Kidney glomerular epithelial cell (primary cell): ENCODE results near the gene GNA12.
"Not testable (repeated sequence)": the region's sequence is repeated elsewhere in the genome, so short reads cannot be mapped to it uniquely, and the experiment has no call there.

Experiments used
- DNase-seq: peaks from one replicate; lab custom pipeline; 2025; lab: John Stamatoyannopoulos, UW

Gene GNA12

DNA sequence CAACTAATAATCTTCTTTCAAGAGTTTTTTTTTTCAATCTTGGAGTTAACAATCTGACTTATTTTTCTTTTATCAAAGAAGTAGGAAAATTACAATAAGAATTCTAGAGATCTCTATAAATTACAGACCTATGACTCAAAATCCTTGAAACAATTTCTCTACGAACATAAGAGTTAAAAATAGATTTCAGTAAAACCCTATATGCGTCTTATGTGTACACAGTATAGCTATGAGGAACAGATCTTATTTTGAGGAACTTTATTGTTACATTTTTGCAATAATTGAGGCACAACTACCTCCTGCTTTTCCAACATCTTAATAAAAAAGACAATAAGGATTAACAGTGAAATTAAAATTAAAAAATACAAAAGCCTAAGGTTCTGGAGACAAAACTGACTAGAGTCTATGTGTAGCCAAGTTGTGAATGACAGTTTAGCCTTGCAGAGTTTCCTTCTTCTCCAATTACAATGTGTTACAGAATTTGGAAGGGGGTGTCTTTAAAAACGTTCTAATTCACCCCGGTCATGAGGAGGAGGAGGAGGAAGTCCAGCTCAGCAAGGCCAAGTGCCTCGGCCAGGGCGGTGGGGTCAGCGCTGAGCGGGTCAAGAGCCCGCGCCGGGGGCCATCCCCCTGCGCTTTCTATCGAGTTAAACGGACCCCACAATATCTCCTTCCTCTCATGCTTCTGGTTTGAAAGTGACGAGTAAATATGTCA, 115.6 kb downstream of the GNA12 start:
- DNase-seq, result no peak

DNA sequence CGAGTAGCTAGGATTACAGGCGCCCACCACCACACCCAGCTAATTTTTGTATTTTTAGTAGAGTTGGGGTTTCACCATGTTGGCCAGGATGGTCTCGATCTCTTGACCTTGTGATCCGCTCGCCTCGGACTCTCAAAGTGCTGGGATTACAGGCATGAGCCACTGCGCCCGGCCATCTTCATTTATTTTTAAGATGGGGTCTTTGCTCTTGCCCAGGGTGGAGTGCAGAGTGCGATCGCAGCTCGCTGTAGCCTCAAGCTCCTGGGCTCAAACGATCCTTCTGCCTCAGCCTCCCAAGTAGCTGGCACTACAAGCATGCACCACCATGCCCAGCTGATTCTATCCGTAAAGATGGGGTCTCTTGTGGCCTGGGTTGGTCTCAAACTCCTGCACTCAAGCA, 116.9 kb downstream of the GNA12 start:
- not testable (repeated sequence) for DNase-seq

DNA sequence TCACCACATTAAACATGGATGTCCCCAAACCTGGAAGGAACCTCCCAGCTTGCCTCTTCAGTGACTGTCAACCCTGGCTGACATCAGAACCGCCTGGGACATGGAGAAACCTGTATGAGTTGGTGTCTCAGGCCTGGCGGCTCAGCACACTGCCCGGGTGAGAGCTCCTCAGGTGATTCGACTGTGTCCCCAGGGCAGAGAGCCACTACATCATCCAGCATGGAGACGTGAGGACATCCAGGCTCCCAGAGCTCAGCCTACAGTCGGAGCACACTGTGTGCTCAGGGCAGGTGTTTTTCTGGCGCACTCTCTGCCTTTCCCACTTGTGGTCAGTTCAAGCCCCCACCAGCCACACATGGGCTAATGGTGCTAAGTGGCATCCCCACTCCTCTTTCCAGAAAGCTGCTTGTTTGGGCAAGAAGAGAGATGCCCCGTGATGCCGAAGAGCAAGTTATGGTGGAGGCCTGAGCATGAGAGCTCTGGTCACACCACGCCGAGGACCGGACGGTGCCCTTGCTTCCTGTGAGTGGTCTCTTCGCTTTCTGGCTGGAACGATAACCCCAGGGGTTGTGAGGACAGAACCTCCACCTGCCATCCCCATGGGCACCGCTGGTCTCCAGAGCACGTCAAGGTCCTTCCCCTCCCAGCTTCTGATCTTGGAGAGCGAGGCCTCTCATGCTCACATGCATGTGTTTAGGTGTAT, 117.6 kb downstream of the GNA12 start:
- no peak for DNase-seq

DNA sequence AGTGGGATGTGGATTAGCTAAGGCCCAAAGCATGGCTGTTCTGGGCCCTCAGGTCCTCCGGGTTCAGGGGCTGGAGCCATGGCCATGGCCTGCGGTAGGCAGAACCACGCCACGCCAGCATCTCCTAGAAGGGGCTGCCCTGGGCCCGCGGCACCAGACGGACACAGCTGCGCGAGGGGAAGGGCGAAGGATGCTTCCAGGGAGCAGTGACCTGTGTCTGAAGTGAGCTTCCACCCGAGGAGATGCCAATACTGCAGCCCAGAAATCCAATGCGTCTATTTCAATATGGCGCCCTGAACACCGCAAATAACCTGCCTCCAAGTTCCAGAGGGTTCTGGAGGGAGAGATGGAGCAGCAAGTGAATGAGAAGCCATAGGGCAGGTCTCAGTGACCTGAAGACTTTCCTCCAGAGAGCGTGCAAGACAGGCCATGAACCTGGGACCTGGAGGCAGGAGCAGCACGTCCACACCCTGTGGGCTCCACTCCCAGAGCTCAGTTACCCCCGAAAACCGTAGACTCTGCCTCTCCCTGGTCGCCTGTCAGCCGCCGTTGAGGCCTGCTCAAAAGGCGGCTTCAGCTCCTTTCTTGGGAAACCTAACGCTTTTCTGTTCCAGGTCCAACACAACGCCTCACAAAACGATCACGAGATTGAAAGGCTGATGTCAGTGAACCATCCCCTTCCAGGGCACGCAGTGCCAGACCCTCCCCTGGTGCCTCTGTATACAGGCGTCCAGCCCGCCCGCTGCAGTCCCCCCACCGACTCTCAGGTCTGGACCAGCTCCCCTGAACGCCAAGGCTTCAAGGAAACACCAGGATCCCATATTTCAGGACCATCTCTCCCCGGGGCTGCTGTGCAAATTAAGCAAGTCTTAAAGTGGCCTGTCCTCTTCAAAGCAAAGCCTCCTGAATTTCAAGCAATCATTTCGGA, 118.7 kb downstream of the GNA12 start:
- no peak for DNase-seq

DNA sequence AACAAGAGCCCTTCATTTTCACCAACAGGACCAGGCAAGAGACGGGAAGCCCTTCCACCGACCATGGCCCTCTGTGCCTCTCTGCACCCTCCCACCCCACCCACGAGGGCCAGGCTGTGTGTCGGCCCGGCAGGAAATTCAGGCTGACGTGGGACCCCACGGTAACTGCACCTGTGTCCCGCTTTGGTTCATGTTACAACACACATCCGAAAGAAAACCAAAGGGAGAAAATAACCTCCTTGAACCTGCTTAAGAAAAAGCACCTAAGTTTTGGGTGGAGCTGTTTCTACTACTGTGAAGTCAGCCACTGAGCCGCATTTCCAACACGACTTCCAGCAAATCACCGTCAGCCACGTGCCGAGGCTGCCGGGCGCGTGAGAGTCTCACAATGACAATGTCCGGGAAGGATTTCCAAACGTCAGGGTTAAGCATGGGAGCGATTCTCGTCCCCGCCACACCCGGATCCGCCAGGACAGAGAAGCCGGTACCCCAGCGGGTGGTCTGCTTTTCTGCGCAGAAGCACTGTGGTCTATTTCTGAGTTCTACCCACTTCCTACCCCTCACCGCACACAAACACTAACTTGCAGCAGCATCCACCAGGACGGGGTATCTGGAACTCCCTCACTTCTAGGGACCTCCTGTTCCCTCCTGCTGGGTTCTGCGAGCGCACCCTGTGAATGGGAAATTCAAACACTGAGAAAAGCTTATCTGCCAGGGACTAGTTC, 119.5 kb downstream of the GNA12 start:
- DNase-seq, result no peak

DNA sequence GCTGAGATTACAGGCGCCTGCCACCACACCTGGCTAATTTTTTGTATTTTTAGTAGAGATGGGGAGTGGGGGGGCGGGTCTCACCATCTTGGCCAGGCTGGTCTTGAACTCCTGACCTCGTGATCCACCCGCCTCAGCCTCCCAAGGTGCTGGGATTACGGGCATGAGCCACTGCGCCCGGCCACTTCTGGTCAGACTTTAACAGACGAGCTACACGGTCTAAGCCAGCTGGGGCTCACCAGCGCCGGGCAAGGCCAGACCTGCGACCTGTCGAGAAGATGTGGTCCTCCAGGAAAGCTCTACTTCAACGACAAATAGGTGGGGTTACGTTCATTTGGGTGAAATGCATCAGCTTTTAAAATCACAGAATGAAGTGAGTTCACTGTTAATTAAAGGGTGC, 120.1 kb downstream of the GNA12 start:
- DNase-seq, result not testable (repeated sequence)

DNA sequence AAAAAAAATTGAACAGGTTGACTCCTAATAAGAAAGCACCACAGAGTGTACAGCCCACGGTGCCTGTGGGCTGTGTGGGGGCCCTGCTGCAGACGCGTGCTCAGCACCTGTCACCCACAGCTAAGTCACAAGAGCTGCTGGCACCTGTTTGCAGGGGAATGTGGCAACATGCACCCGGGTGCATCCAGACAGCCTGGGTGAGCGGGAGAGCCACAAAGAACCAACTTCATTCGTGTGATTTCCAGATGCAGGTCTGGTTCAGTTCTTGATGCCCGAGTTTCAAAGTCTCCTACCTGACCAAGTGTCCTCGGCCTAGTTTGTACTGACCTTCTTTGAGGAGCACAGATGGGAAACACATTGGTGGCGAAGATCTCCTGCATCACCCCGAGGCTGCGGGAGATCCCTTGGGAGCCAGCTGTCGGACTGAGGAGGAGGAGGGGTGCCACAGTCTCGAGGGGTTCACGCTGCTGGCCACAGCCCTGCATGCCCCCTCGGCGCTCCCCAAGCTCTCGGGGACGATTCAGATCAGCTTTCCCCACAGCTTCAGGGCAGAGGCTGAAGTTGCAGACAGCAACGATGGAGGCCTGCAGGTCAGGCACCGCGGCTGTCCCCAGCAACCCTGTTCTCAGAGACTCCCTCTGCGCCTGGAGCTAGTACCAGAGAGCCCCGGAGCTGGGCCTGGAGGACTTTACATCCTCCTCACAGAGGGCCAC, 120.8 kb downstream of the GNA12 start:
- no peak for DNase-seq

DNA sequence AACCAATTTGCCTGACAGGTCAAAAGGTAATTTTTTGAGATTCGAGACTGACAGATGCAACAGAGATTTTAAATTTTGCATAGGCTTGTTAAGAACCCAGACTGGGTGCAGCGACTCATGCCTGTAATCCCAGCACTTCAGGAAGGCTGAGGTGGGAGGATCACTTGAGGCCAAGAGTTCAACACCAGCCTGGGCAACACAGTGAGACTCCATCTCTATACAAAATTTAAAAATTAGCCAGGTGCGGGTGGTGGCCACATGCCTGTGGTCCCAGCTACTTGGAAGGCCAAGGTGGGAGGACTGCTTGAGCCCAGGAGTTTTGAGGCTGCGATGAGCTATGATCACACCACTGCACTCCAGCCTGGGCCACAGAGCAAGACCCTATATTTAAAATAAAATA, 121.5 kb downstream of the GNA12 start:
- no peak for DNase-seq

DNA sequence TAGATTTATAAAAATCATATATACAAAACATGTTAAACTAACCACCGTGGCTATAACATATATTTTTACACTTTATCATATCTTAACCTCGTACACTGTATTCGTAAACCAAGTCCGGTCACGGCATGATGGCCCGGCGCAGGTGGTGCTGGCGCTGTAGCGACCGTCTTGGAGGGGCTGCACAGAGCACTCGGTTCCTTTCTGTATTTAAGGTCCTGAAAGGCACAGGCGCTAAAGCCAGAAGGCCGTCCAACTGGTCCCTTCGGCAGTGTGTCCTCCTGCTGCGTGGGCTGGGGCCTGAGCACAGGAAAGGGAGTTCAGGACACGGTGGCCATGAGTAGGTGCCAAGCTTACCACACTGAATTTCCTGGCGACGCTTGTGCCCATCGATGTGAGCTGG, 122.3 kb downstream of the GNA12 start:
- DNase-seq, result no peak

DNA sequence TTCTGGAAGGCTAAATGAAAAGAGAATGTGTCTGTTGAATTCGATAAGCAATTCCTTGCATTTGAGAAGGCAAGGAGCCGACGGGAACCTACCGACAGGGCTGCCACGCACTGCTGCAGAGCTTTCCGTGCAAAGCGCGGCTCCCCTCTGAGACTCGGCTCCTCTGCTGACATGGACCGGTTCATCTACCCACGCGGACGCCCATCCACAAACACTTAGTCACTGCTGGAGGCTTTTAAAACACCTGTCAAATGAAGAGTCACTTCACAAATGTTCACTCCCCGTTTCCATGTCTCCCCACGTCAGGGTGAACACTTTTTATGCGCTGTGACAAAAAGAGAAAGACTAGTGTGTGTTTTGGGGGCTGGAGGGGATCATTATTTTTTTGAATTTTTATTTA, 124.1 kb downstream of the GNA12 start:
- DNase-seq, result no peak

DNA sequence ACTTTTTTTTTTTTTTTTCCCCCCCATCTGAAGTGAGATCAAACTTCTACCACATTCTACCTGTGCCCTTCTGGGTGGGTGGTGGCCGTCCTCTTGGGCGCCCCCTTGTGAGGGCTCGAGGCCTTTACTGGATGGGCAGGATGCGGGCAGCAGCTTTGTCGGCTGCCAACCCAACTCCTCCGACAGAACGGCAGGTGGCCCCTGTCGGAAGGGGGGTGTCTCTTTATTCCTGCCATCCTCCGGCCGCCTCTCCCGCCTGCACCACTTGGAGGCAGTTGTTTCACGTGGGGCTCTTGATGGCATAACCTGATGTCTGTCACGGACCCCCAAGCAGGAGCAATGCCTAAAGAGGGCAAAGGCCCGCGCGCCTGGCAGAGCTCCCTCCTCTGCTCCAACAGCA, 125.1 kb downstream of the GNA12 start:
- DNase-seq, result no peak

DNA sequence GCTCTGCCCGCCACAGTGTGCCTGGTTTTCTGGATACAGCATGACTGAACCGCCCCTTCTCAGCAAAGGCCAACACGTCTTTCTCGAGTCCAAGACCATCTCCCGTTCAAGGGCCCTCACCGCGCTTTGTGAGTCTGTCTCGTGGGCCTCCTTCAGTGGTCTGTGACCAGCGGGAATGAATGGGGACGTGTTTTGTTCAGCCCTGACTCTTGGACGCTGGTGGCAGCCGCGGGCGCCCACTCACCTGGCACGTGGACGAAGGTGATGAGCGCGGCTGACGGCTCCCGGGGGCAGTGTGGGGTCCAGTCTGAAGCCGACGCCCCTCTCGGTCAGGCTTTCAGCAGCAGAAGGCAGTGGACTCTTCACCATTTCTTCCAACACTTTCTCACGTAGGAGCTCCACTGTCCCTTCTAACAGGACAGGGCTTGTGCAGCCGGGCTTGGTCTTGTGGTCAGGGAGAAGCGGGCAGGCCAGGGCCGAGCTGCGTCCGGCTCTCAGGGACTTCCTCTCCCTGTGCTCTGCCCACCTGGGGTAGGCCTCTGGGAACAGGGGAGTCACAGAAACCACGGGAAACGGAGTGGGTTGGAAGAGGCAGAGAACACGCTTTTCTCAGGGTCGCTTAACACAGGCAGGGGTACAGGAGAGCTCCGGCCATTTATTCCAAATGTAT, 125.7 kb downstream of the GNA12 start:
- no peak for DNase-seq

DNA sequence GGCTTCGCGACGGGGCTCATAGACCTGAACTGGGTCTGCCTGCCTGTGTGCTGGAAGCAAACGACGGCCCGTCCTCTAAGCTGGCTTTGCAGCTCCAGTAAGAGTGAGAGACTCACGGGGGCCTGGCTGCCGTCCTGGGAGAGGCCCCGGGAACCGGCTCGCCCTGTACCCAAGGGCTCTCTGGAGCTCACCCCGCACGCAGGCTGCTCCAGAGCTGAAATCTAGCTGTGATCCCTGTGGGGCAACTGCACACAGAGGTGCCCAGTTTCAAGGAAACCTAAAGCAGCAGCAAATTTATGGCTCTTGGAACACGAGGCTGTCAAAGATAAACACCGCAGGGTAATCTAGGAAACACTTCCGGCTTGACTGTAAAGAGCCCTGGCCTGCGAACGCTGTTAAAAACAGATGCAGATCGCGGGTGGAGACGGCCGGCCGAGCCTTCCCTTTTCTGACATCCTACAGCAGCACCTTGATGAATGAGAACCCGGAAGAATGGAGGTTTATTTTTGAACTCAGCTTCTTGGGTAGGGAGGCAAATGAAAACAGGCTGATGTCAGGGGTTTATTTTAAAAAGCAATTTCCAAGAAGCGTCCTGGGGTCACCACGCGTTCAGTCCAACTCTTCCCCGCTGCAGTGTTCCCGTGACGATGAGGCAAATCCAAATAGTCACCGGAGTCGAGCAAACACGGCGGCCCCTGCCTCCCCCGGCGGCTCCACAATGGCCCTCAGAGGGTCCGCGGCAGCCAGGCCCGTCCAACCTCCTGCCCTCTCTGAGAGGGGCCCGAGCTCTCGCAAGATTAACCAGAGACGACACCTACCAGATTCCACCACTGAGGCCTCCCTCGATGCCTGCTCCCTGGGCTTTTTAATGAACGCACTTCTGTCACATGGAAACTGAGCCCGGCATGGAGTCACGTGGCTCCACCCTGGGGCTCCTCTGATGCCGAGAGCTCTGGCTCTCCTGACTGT, 126.5 kb downstream of the GNA12 start:
- no peak for DNase-seq

DNA sequence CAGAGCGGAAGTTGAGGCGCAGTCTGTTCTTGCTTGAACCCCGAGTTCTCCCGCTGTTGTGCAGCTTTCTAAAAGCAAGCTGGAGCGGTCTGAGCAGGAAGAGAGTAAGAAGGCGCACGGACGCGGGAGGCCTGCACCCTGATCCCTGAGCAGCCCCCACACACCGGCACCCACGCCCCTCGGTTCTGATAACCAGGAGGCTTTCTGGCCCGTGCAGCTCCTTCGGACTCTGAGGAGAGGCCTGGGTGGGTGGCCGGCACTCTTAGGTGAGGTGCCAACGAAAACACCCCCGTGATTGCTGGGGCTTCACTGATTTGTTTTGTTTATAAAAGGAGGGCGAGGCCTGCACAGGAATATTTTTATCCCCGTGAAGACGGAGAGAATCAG, 127.2 kb downstream of the GNA12 start:
- no peak for DNase-seq

DNA sequence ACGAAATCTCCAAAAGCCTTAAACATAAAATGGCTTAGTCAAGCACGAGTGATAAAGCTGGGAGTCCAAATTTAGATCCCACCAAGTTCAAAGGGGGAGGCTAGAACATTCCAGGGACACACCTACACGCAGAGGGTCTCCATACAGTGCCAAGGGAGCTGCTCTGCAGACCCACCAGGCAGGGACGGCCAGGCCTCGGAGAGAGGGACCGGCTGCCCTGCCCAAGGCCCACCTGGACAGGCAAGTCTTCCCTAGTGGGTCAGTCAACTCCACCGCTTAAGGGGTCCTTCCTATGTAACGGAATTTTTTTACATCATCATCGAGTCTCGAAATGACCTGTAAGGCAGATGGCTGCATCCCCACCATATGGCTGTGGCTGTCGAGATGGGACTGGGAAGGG, 127.6 kb downstream of the GNA12 start:
- no peak for DNase-seq

DNA sequence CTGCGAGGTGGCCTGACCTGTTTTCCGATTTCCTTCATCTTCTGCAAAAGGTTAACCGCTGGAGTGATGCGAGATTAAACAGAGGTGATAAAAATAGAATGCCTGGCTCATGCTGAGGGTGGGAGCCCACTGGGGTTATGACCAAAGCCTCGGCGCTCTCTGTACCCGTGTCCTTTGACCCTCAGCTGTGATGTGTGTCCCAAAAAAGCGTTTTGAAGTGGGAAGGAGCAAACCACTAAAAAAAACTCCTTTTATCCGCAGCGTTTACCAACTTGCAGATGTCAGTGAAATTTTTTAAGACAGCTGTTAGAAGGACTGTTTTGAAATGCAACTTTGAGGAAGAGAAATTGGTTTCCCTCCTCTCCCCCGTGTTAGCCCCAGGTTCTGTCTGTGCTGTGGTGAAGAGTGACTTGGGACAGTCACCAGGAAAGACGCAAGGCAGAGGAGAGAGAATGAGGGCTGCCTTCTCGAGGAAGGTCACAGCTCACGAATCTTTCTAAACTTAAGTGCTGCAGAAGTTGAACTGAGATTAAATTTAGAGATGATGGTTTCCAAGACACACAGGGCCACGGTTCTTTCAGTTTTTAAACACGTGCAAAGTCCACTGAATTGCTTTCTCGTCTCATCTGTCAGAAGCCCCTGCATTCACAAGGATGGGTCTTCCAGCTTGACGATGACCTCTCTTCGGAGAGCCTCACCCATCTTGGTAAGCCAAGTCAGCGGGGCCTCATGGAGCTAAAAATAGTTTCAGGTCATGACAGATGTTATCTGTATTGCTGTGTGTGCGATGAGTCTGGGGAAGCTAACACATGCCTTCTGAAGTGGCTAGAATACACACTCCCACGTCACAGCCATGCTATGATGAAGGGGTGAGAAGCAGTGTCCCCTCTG, 128.5 kb downstream of the GNA12 start:
- no peak for DNase-seq

DNA sequence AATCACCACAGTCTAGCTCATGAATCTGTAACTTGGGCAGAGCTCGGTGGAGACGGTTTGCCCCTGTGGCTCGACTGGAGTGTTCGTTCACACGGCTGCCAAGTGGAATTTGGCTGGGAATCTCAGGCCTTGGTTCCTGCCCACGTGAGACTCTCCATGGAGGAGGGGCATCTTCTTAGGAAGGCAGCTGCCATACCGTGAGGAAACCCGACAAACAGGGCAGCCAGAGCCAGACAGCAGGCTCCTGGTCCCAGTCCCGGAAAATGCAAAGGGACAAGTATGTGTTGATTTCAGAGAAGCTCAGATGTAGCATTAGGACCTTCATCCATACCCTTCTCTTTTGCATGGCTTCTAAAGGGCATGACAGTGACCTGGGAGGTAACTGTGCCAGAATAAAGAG, 129.5 kb downstream of the GNA12 start:
- no peak for DNase-seq

DNA sequence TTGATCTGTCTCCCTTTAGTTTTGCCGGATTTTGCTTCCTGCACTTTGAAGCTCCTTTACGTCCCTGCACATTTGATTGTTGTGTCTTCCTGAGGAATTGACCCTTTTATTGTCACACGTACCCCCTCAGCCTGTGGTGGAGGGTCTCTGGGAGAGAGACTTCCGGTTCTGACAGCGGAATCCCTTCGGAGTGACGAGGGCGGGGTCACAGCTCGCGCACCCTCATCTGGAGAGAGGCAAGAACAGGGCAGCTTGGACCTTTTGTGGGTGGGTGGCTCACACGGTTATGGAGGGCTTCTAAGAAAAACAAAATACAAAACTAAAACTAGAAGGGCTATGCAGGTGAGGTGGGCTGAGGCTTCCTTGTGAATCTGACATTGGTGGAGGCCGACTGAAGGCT, 130.1 kb downstream of the GNA12 start:
- no peak for DNase-seq

DNA sequence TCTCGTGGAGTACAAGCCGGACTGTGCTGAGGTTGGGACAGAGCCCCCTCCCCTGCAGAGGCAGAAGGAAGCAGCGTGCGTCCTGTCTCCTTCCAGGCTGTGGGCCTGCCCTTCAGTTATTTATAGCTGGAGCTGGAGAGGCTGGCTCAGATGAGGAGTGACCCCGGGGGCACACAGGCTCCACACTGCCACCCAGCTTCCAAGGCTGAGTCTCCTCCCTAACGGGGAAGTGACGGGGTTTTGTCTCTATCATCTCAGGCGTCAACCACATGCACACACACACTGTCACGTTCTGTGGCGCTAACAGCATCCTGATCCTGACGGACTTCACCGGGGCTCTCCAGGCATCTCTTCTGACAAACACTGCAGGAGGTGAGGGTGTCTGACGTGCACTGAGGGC, 130.7 kb downstream of the GNA12 start:
- DNase-seq, result no peak
